CD14-positive monocyte (primary cell): ENCODE data around the gene PVR. TPM values are rescaled to one million over a fixed set of nuclear protein-coding genes. Genes with fewer than 3 reads are reported as not detected.

Experiments used
- DNase-seq, 3 donors: peaks; one replicate each; pipeline ENCODE4 v3.0.0-alpha.2; 2011 to 2022
- H2AFZ ChIP-seq: 2 replicates; pipeline ENCODE4 v1.6.0; 2012; ENCODE audit warnings: mild to moderate bottlenecking, low read depth, low read length, inconsistent platforms; ENCODE audit not compliant: insufficient read depth, poor library complexity, severe bottlenecking
- H3K27ac ChIP-seq, 2 donors: 1 replicate in 1 of 2; 2 replicates in 1 of 2; pipeline ENCODE4 v1.5.1; 2012 to 2013; ENCODE audit warnings: low read length in 2 of 2, control low read depth in 1 of 2, inconsistent platforms in 1 of 2, low read depth in 1 of 2, mild to moderate bottlenecking in 1 of 2
- H3K27me3 ChIP-seq, 2 donors: one replicate each; pipeline versions ENCODE4 v1.6.0 to v1.6.1; 2011 to 2013; ENCODE audit warnings: low read length in 2 of 2; ENCODE audit not compliant: control insufficient read depth in 2 of 2, insufficient read depth in 2 of 2
- H3K36me3 ChIP-seq, 2 donors: replicated peaks in 1 of 2; 1 replicate in 1 of 2; 2 replicates in 1 of 2; pipeline versions ENCODE4 v1.5.1 to v1.6.1; 2012 to 2013; ENCODE audit warnings: low read length in 2 of 2, control low read depth in 1 of 2, inconsistent platforms in 1 of 2, mild to moderate bottlenecking in 1 of 2; ENCODE audit not compliant: insufficient read depth in 2 of 2, control insufficient read depth in 1 of 2
- H3K4me1 ChIP-seq, 2 donors: 1 replicate in 1 of 2; 2 replicates in 1 of 2; pipeline versions ENCODE4 v1.5.1 to v1.6.1; 2012 to 2013; ENCODE audit warnings: low read length in 2 of 2, control low read depth in 1 of 2, inconsistent platforms in 1 of 2, mild to moderate bottlenecking in 1 of 2, moderate library complexity in 1 of 2; ENCODE audit not compliant: insufficient read depth in 2 of 2, control insufficient read depth in 1 of 2
- H3K4me2 ChIP-seq: replicated peaks from 2 replicates; pipeline ENCODE3; 2012; ENCODE audit warnings: low read length, moderate library complexity, mild to moderate bottlenecking; ENCODE audit not compliant: poor library complexity, severe bottlenecking; ENCODE audit errors: extremely low read depth
- H3K4me3 ChIP-seq, 3 experiments: fragments of 200-600 bp in 1 of 3; sonication (generic) in 1 of 3; replicated peaks in 1 of 3; 1 replicate in 2 of 3; 2 replicates in 1 of 3; pipeline ENCODE4 v1.5.1; 2011 to 2013; ENCODE audit warnings: low read length in 3 of 3, mild to moderate bottlenecking in 3 of 3, control low read depth in 2 of 3, low read depth in 2 of 3, inconsistent platforms in 1 of 3, moderate library complexity in 1 of 3
- H3K79me2 ChIP-seq: 2 replicates; pipeline ENCODE4 v1.6.0; 2012; ENCODE audit warnings: mild to moderate bottlenecking, control low read depth, inconsistent platforms, low read length, moderate library complexity; ENCODE audit not compliant: insufficient read depth
- H3K9ac ChIP-seq: 2 replicates; pipeline ENCODE4 v1.6.0; 2017; ENCODE audit warnings: low read length, mild to moderate bottlenecking; ENCODE audit not compliant: insufficient read depth, poor library complexity, severe bottlenecking
- H3K9me3 ChIP-seq, 2 donors: replicated peaks in 1 of 2; 1 replicate in 1 of 2; 2 replicates in 1 of 2; pipeline versions ENCODE4 v1.5.1 to v1.6.1; 2012 to 2013; ENCODE audit warnings: low read length in 2 of 2, control low read depth in 1 of 2; ENCODE audit not compliant: control insufficient read depth in 1 of 2, insufficient read depth in 1 of 2
- H4K20me1 ChIP-seq: 2 replicates; pipeline ENCODE4 v1.6.0; 2012; ENCODE audit warnings: mild to moderate bottlenecking, low read length, control low read depth, moderate library complexity; ENCODE audit not compliant: insufficient read depth
- H3K27ac Mint-ChIP-seq, 7 donors: one replicate each; pipeline ENCODE4 v1.8.0; 2020; ENCODE audit warnings: mild to moderate bottlenecking in 7 of 7, mixed read lengths in 7 of 7, moderate library complexity in 6 of 7, inconsistent platforms in 2 of 7
- H3K27me3 Mint-ChIP-seq, 3 donors: one replicate each; pipeline ENCODE4 v1.8.0; 2021 to 2022; ENCODE audit warnings: low read depth in 3 of 3, mild to moderate bottlenecking in 3 of 3, mixed read lengths in 3 of 3, moderate library complexity in 3 of 3, inconsistent platforms in 1 of 3
- H3K36me3 Mint-ChIP-seq, 2 donors: one replicate each; pipeline ENCODE4 v1.8.0; 2020; ENCODE audit warnings: mixed read lengths in 2 of 2, inconsistent platforms in 1 of 2, mild to moderate bottlenecking in 1 of 2
- H3K4me1 Mint-ChIP-seq: one replicate; pipeline ENCODE4 v1.8.0; 2020; ENCODE audit warnings: mild to moderate bottlenecking, mixed read lengths
- H3K4me3 Mint-ChIP-seq, 2 donors: one replicate each; pipeline ENCODE4 v1.8.0; 2020; ENCODE audit warnings: mild to moderate bottlenecking in 2 of 2, mixed read lengths in 2 of 2, moderate library complexity in 1 of 2
- H3K9me3 Mint-ChIP-seq, 7 donors: one replicate each; pipeline ENCODE4 v1.8.0; 2020 to 2022; ENCODE audit warnings: mixed read lengths in 7 of 7, mild to moderate bottlenecking in 6 of 7, moderate library complexity in 6 of 7, inconsistent platforms in 2 of 7
- CTCF ChIP-seq: fragments of 200-600 bp; IDR thresholded peaks from one replicate; pipeline ENCODE4 v1.8.0; 2022; ENCODE audit warnings: antibody characterized with exemption, mild to moderate bottlenecking
- WGBS: methylation state at CpG from one replicate; pipeline ENCODE4 v1.1.5; 2013; ENCODE audit warnings: missing lambda C conversion rate; ENCODE audit not compliant: insufficient coverage; 5-methylcytosine and 5-hydroxymethylcytosine counted together
- intact Hi-C, 2 donors: fragments of 100-400 bp; cut with micrococcal nuclease; formaldehyde crosslinking; loops; one replicate each; pipeline versions ENCODE4 v1.15.0 to v1.15.1; 2023
- polyA plus RNA-seq, 3 donors: library from polyadenylated mRNA; depleted of rRNA in 1 of 3; unstranded in 2 of 3; stranded (reverse) in 1 of 3; fragments of 300-500 nt in 2 of 3; fragments of >200 nt in 1 of 3; fragmentation: Illumina TruSeq in 2 of 3; gene quantifications; 1 replicate in 2 of 3; 2 replicates in 1 of 3; pipeline ENCODE4 v1.2.3, GENCODE V29; 2012 to 2021

Gene PVR
- polyA plus RNA-seq, 3 donors = 10.1 to 20.2 (median 12.9) TPM

- peak overlapping the region; percentile 79 to 93 (median 91) for H3K27ac Mint-ChIP-seq
- H3K4me3 Mint-ChIP-seq = peak overlapping the region in 1 of 2 donors; percentile 75
- DNase-seq = no peak
- H3K79me2 ChIP-seq = no peaks in the 10 kb centered on the region
- peak overlapping the region; percentile 37 for H3K4me2 ChIP-seq
- peaks cover 0 to 7% (median 0%) of the 10 kb centered on the region in 7 donors for H3K9me3 Mint-ChIP-seq
- peaks cover 21 to 25% of the 10 kb centered on the region in 2 donors for H3K4me1 ChIP-seq
- no peaks in the 10 kb centered on the region for H3K36me3 Mint-ChIP-seq
- H3K4me1 Mint-ChIP-seq = peaks cover 29% of the 10 kb centered on the region
- H3K4me3 ChIP-seq = peak overlapping the region in 1 of 3 experiments; percentile 30
- peak overlapping the region; percentile 4 for H2AFZ ChIP-seq
- TF ChIP-seq CTCF = no peak
- H3K27ac ChIP-seq = peak overlapping the region in 1 of 2 donors; percentile 70
- no peak overlapping the region for H3K9ac ChIP-seq
- WGBS = 86% methylated on average over 2 of the region's 11 CpGs
- H3K27me3 ChIP-seq = no peaks in the 10 kb centered on the region
- H3K36me3 ChIP-seq = no peaks in the 10 kb centered on the region
- H4K20me1 ChIP-seq = no peaks in the 10 kb centered on the region
- intact Hi-C loops = no loop called here
- H3K27me3 Mint-ChIP-seq = peaks cover 2 to 10% (median 7%) of the 10 kb centered on the region in 3 donors
- H3K9me3 ChIP-seq = no peaks in the 10 kb centered on the region
Measured at GRCh38 chr19:44636439-44637389, 7.0 kb upstream of the PVR start.

- H3K4me2 ChIP-seq = no peak overlapping the region
- no peaks in the 10 kb centered on the region for H3K79me2 ChIP-seq
- no peaks in the 10 kb centered on the region for H3K9me3 ChIP-seq
- Mint-ChIP-seq H3K4me3 (no peak overlapping the region), H3K27ac (peak overlapping the region in 2 of 7 donors; percentile 16 to 59), H3K27me3 (peaks cover 2 to 11% (median 7%) of the 10 kb centered on the region in 3 donors), H3K36me3 (no peaks in the 10 kb centered on the region), H3K4me1 (peaks cover 29% of the 10 kb centered on the region), H3K9me3 (peaks cover 0 to 7% (median 0%) of the 10 kb centered on the region in 7 donors)
- no peak for TF ChIP-seq CTCF
- WGBS = 97% methylated on average over 4 of the region's 5 CpGs
- no peaks in the 10 kb centered on the region for H3K27me3 ChIP-seq
- no peaks in the 10 kb centered on the region for H4K20me1 ChIP-seq
- no peak overlapping the region for H2AFZ ChIP-seq
- intact Hi-C loops = no loop called here
- no peak overlapping the region for H3K27ac ChIP-seq
- no peaks in the 10 kb centered on the region for H3K36me3 ChIP-seq
- no peak for DNase-seq
- no peak overlapping the region for H3K9ac ChIP-seq
- H3K4me1 ChIP-seq = peaks cover 21 to 25% of the 10 kb centered on the region in 2 donors
- H3K4me3 ChIP-seq = no peak overlapping the region
Measured at GRCh38 chr19:44637390-44637764, 6.3 kb upstream of the PVR start.
